Measurements from ENCODE around the gene CRISPLD2. TPM values are rescaled to one million over a fixed set of nuclear protein-coding genes. Genes with fewer than 3 reads are reported as not detected.

The CRISPLD2 gene
- total RNA-seq, 1 donor from 2014 or later: 3.3 TPM

DNA sequence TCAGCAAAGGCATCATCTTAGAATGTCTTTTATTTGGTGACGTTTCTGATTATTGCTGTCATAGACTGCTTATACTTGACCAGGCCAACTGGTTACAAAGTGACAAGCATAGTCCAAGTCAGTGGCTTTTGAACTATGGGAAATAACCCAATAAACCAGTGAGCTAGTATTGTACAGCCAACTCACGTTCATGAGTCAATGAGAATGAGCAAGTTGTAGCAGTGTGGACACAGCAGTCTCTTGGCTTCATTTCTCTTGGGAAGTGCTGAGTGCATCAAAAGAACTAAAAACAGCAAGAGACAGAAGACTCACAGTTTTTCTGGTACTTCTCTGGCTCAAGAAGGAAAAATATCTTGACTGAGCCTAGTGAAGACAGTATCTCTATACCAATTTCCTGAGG, 36.9 kb upstream of the CRISPLD2 start:
- TF ChIP-seq, protein P1, sequence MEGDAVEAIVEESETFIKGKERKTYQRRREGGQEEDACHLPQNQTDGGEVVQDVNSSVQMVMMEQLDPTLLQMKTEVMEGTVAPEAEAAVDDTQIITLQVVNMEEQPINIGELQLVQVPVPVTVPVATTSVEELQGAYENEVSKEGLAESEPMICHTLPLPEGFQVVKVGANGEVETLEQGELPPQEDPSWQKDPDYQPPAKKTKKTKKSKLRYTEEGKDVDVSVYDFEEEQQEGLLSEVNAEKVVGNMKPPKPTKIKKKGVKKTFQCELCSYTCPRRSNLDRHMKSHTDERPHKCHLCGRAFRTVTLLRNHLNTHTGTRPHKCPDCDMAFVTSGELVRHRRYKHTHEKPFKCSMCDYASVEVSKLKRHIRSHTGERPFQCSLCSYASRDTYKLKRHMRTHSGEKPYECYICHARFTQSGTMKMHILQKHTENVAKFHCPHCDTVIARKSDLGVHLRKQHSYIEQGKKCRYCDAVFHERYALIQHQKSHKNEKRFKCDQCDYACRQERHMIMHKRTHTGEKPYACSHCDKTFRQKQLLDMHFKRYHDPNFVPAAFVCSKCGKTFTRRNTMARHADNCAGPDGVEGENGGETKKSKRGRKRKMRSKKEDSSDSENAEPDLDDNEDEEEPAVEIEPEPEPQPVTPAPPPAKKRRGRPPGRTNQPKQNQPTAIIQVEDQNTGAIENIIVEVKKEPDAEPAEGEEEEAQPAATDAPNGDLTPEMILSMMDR (IDR thresholded peaks at IDR 0.05): no peak
- no peak overlapping the region for H3K27ac Mint-ChIP-seq (ENCODE audit: unreplicated experiment)
- H3K4me3 Mint-ChIP-seq (ENCODE audit: unreplicated experiment): no peak overlapping the region
- H3K9me3 Mint-ChIP-seq (ENCODE audit: unreplicated experiment): no peaks in the 10 kb centered on the region
- no peaks in the 10 kb centered on the region for H3K27me3 Mint-ChIP-seq (ENCODE audit: unreplicated experiment)
- H3K4me1 Mint-ChIP-seq (ENCODE audit: unreplicated experiment): peaks cover 22% of the 10 kb centered on the region
- peaks cover 23% of the 10 kb centered on the region for H3K36me3 Mint-ChIP-seq (ENCODE audit: unreplicated experiment)
- no peak for DNase-seq (ENCODE audit: extremely low spot score, unreplicated experiment)

- no peak overlapping the region for H3K4me3 Mint-ChIP-seq (ENCODE audit: unreplicated experiment)
- H3K9me3 Mint-ChIP-seq (ENCODE audit: unreplicated experiment): no peaks in the 10 kb centered on the region
- H3K4me1 Mint-ChIP-seq (ENCODE audit: unreplicated experiment): peaks cover 28% of the 10 kb centered on the region
- no peak overlapping the region for H3K27ac Mint-ChIP-seq (ENCODE audit: unreplicated experiment)
- TF ChIP-seq, protein P1 (IDR thresholded peaks at IDR 0.05): no peak
- no peak for DNase-seq (ENCODE audit: extremely low spot score, unreplicated experiment)
- no peaks in the 10 kb centered on the region for H3K36me3 Mint-ChIP-seq (ENCODE audit: unreplicated experiment)
- H3K27me3 Mint-ChIP-seq (ENCODE audit: unreplicated experiment): no peaks in the 10 kb centered on the region
Observed at GRCh38 chr16:84785843-84786581, 33.8 kb upstream of the CRISPLD2 start.

GRCh38 chr16:84786605-84787262, 33.1 kb upstream of the CRISPLD2 start:
- no peak overlapping the region for H3K27ac Mint-ChIP-seq (ENCODE audit: unreplicated experiment)
- H3K4me3 Mint-ChIP-seq (ENCODE audit: unreplicated experiment): no peak overlapping the region
- TF ChIP-seq, protein P1 (IDR thresholded peaks at IDR 0.05): no peak
- H3K9me3 Mint-ChIP-seq (ENCODE audit: unreplicated experiment): no peaks in the 10 kb centered on the region
- DNase-seq (ENCODE audit: extremely low spot score, unreplicated experiment): no peak
- no peaks in the 10 kb centered on the region for H3K36me3 Mint-ChIP-seq (ENCODE audit: unreplicated experiment)
- peaks cover 35% of the 10 kb centered on the region for H3K4me1 Mint-ChIP-seq (ENCODE audit: unreplicated experiment)
- no peaks in the 10 kb centered on the region for H3K27me3 Mint-ChIP-seq (ENCODE audit: unreplicated experiment)

- Mint-ChIP-seq H3K4me3 (ENCODE audit: unreplicated experiment) (no peak overlapping the region), H3K9me3 (ENCODE audit: unreplicated experiment) (no peaks in the 10 kb centered on the region), H3K4me1 (ENCODE audit: unreplicated experiment) (peaks cover 36% of the 10 kb centered on the region), H3K27me3 (ENCODE audit: unreplicated experiment) (no peaks in the 10 kb centered on the region), H3K36me3 (ENCODE audit: unreplicated experiment) (no peaks in the 10 kb centered on the region), H3K27ac (ENCODE audit: unreplicated experiment) (no peak overlapping the region)
- DNase-seq (ENCODE audit: extremely low spot score, unreplicated experiment): no peak
- TF ChIP-seq, protein P1 (IDR thresholded peaks at IDR 0.05): no peak
Observed at GRCh38 chr16:84787263-84787622, 32.5 kb upstream of the CRISPLD2 start.

GRCh38 chr16:84788920-84789391, 30.8 kb upstream of the CRISPLD2 start:
- no peaks in the 10 kb centered on the region for H3K36me3 Mint-ChIP-seq (ENCODE audit: unreplicated experiment)
- H3K4me1 Mint-ChIP-seq (ENCODE audit: unreplicated experiment): peaks cover 36% of the 10 kb centered on the region
- DNase-seq (ENCODE audit: extremely low spot score, unreplicated experiment): no peak
- TF ChIP-seq, protein P1 (IDR thresholded peaks at IDR 0.05): no peak
- no peak overlapping the region for H3K4me3 Mint-ChIP-seq (ENCODE audit: unreplicated experiment)
- no peaks in the 10 kb centered on the region for H3K27me3 Mint-ChIP-seq (ENCODE audit: unreplicated experiment)
- no peak overlapping the region for H3K27ac Mint-ChIP-seq (ENCODE audit: unreplicated experiment)
- H3K9me3 Mint-ChIP-seq (ENCODE audit: unreplicated experiment): no peaks in the 10 kb centered on the region

Data from osteocyte (in vitro differentiated cells).